GM12892 (cell line): ENCODE data around the gene PAPSS1.

Source experiments
- POLR2A ChIP-seq: IDR thresholded peaks from 2 replicates; pipeline ENCODE4 v1.6.1; 2011; ENCODE audit warnings: low read depth, low read length, control low read depth
- POLR2AphosphoS5 ChIP-seq: IDR thresholded peaks from 2 replicates; pipeline ENCODE4 v1.6.1; 2011; ENCODE audit warnings: low read depth, low read length, control low read depth
- TAF1 ChIP-seq: IDR thresholded peaks from 2 replicates; pipeline ENCODE4 v1.6.1; 2011; ENCODE audit warnings: low read depth, mild to moderate bottlenecking, control low read depth, low read length, borderline replicate concordance

DNA sequence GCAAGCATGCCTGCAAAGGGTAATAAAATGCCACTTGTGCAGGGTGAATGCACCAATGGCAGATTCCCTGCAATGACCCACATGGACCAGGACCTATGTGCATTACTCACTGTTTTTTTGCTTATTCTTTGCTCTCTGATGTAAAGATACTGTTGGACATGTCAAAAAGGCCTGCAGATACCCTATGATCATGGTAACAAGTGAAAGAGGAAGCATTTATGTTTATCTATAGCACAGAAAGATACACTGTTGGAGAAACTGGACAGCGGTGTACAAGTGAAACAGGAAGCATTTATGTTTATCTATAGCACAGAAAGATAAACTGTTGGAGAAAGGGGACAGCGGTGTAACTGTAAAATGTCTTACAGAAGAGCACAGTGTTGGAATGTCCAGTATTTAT, 127.5 kb downstream of the PAPSS1 start:
- no peak for TF ChIP-seq POLR2A
- TF ChIP-seq POLR2AphosphoS5, result no peak
- TF ChIP-seq TAF1, result no peak
